HepG2 (cell line): ENCODE results near the gene GNMT. TPM values are rescaled to one million over a fixed set of nuclear protein-coding genes. Genes with fewer than 3 reads are reported as not detected.

Experiments
- CCAR2 ChIP-seq: fragments of 200-400 bp; formaldehyde crosslinking; optimal IDR thresholded peaks from 2 replicates; pipeline ENCODE3; 2018; ENCODE audit warnings: low read depth, mild to moderate bottlenecking, low read length, moderate library complexity
- ELF4 ChIP-seq: sonication (generic); formaldehyde crosslinking; IDR thresholded peaks from 2 replicates; pipeline ENCODE4 v1.5.0; 2020; ENCODE audit warnings: missing genetic modification reagents, mild to moderate bottlenecking, moderate library complexity, borderline replicate concordance
- HHEX ChIP-seq: IDR thresholded peaks from 2 replicates; pipeline ENCODE4 v1.6.1; 2016; ENCODE audit warnings: control low read depth
- HNRNPH1 ChIP-seq: fragments of 200-400 bp; formaldehyde crosslinking; optimal IDR thresholded peaks from 2 replicates; pipeline ENCODE3; 2017; ENCODE audit warnings: mild to moderate bottlenecking, low read depth, low read length
- HOXA7 ChIP-seq: sonication (generic); formaldehyde crosslinking; IDR thresholded peaks from 2 replicates; pipeline ENCODE4 v1.8.1; 2022; ENCODE audit warnings: mild to moderate bottlenecking, missing genetic modification reagents, moderate library complexity
- NR3C1 ChIP-seq: sonication (generic); formaldehyde crosslinking; IDR thresholded peaks from 2 replicates; pipeline ENCODE4 v1.4.0; 2020; ENCODE audit warnings: missing genetic modification reagents
- PAWR ChIP-seq: sonication (generic); formaldehyde crosslinking; IDR thresholded peaks from 2 replicates; pipeline ENCODE4 v1.4.0; 2020; ENCODE audit warnings: missing genetic modification reagents, mild to moderate bottlenecking, borderline replicate concordance
- SPEN ChIP-seq: sonication (generic); formaldehyde crosslinking; IDR thresholded peaks from 2 replicates; pipeline ENCODE4 v1.5.1; 2020; ENCODE audit warnings: low read depth, mild to moderate bottlenecking, missing genetic modification reagents
- ZNF446 ChIP-seq: sonication (generic); formaldehyde crosslinking; IDR thresholded peaks from 2 replicates; pipeline ENCODE4 v1.5.0; 2020; ENCODE audit warnings: mild to moderate bottlenecking, missing genetic modification reagents
- ZNF460 ChIP-seq: sonication (generic); formaldehyde crosslinking; IDR thresholded peaks from 2 replicates; pipeline ENCODE4 v1.5.1; 2020; ENCODE audit warnings: missing genetic modification reagents, mild to moderate bottlenecking, borderline replicate concordance
- ZNF589 ChIP-seq: sonication (generic); formaldehyde crosslinking; conservative IDR thresholded peaks from 2 replicates; pipeline ENCODE4 v1.8.0; 2022; ENCODE audit warnings: mild to moderate bottlenecking, moderate library complexity, missing genetic modification reagents
- ZNF672 ChIP-seq: sonication (generic); formaldehyde crosslinking; IDR thresholded peaks from 2 replicates; pipeline ENCODE4 v1.8.1; 2022; ENCODE audit warnings: missing genetic modification reagents
- polyA plus RNA-seq, 8 experiments: library from polyadenylated mRNA; depleted of rRNA in 3 of 8; stranded (reverse) in 7 of 8; unstranded in 1 of 8; fragments of >200 nt; fragmentation: Illumina TruSeq in 4 of 8; extraction: Trizol in 4 of 8; gene quantifications; 2 replicates each; pipeline versions ENCODE4 v1.2.1 to v1.2.3, GENCODE V29; 2011 to 2016; ENCODE audit warnings: low read depth in 4 of 8, missing spikeins in 1 of 8, mixed read lengths in 1 of 8; ENCODE audit not compliant: insufficient read depth in 1 of 8
- total RNA-seq, 5 experiments: library from RNA; depleted of rRNA; stranded (reverse); fragments of >200 nt; fragmentation: Illumina TruSeq; extraction: Trizol; gene quantifications; 2 replicates each; pipeline ENCODE4 v1.2.3, GENCODE V29; 2016; ENCODE audit warnings: low read depth in 1 of 5
- TF ChIP-seq, protein P1 (sequence below): sonication (generic); formaldehyde crosslinking; IDR thresholded peaks from 2 replicates; pipeline ENCODE4 v1.5.1; 2020; ENCODE audit warnings: mild to moderate bottlenecking, missing genetic modification reagents
- TF ChIP-seq, protein P2 (sequence below), 2 experiments: fragments of 450-650 bp in 1 of 2; sonication (generic) in 1 of 2; formaldehyde crosslinking in 1 of 2; IDR thresholded peaks; 2 replicates each; pipeline versions ENCODE4 v1.6.1 to v1.8.0; 2016 to 2022; ENCODE audit warnings: antibody characterized with exemption in 1 of 2, mild to moderate bottlenecking in 1 of 2, missing genetic modification reagents in 1 of 2
- TF ChIP-seq, protein P3 (sequence below): sonication (generic); formaldehyde crosslinking; conservative IDR thresholded peaks from 2 replicates; pipeline ENCODE4 v1.5.0; 2020; ENCODE audit warnings: missing genetic modification reagents

GNMT gene
- total and polyA plus RNA-seq, 2 of the 13 experiments (the other 11 are each of a cell fraction or from before 2014, with no cell fraction given): 2.8 to 7.0 TPM

DNA sequence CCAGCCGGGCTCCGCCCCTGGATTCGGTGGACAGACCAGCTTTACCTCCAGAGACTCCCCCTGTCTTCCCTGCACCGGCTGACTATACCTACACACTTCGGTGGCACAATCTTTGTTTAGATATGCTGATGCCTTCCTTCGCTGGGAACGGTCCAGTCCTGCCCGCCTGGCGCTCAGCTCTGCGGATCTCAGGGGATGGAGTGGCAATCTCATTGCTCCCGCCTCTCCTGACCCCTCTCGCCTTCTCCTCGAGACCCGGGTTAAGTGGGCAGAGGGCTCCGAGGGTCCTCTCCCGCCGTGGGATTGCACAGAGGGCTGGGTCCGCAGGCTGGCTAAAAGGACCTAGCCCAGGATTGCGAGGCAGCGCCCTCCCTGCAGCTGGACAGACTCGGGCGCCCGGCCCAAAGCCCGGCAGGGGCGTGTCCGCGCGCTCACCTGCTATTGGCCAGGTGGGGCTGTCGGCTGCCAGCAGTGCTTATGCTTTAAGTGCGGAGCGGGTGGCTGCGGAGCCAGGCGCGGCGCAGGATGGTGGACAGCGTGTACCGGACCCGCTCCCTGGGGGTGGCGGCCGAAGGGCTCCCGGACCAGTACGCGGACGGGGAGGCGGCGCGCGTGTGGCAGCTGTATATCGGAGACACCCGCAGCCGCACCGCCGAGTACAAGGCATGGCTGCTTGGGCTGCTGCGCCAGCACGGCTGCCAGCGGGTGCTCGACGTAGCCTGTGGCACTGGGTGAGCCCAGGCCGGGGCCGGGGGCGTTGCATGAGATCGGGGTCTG lies at the start of gene GNMT (continued):
- TF ChIP-seq, protein P1, sequence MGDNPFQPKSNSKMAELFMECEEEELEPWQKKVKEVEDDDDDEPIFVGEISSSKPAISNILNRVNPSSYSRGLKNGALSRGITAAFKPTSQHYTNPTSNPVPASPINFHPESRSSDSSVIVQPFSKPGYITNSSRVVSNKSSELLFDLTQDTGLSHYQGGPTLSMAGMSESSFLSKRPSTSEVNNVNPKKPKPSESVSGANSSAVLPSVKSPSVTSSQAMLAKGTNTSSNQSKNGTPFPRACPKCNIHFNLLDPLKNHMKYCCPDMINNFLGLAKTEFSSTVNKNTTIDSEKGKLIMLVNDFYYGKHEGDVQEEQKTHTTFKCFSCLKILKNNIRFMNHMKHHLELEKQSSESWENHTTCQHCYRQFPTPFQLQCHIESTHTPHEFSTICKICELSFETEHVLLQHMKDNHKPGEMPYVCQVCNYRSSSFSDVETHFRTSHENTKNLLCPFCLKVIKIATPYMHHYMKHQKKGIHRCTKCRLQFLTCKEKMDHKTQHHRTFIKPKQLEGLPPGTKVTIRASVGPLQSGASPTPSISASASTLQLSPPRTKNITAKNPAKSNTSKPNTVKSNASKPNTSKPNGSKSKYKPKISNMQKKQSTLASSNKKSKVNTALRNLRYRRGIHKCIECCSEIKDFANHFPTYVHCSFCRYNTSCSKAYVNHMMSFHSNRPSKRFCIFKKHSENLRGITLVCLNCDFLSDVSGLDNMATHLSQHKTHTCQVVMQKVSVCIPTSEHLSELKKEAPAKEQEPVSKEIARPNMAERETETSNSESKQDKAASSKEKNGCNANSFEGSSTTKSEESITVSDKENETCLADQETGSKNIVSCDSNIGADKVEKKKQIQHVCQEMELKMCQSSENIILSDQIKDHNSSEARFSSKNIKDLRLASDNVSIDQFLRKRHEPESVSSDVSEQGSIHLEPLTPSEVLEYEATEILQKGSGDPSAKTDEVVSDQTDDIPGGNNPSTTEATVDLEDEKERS (CRISPR knock-in tag): no peak
- TF ChIP-seq HOXA7 (CRISPR knock-in tag) (peak; percentile 68; the same call in 1 of the 2 replicates), SPEN (CRISPR knock-in tag) (no peak; the same call in 1 of the 2 replicates), CCAR2 (no peak), NR3C1 (CRISPR knock-in tag) (no peak), ZNF672 (CRISPR knock-in tag) (no peak), ELF4 (CRISPR knock-in tag) (no peak), ZNF589 (CRISPR knock-in tag) (no peak; the same call in 1 of the 2 replicates), ZNF460 (CRISPR knock-in tag) (no peak), HHEX (no peak), ZNF446 (CRISPR knock-in tag) (no peak), HNRNPH1 (no peak), PAWR (no peak)
- TF ChIP-seq, protein P2, sequence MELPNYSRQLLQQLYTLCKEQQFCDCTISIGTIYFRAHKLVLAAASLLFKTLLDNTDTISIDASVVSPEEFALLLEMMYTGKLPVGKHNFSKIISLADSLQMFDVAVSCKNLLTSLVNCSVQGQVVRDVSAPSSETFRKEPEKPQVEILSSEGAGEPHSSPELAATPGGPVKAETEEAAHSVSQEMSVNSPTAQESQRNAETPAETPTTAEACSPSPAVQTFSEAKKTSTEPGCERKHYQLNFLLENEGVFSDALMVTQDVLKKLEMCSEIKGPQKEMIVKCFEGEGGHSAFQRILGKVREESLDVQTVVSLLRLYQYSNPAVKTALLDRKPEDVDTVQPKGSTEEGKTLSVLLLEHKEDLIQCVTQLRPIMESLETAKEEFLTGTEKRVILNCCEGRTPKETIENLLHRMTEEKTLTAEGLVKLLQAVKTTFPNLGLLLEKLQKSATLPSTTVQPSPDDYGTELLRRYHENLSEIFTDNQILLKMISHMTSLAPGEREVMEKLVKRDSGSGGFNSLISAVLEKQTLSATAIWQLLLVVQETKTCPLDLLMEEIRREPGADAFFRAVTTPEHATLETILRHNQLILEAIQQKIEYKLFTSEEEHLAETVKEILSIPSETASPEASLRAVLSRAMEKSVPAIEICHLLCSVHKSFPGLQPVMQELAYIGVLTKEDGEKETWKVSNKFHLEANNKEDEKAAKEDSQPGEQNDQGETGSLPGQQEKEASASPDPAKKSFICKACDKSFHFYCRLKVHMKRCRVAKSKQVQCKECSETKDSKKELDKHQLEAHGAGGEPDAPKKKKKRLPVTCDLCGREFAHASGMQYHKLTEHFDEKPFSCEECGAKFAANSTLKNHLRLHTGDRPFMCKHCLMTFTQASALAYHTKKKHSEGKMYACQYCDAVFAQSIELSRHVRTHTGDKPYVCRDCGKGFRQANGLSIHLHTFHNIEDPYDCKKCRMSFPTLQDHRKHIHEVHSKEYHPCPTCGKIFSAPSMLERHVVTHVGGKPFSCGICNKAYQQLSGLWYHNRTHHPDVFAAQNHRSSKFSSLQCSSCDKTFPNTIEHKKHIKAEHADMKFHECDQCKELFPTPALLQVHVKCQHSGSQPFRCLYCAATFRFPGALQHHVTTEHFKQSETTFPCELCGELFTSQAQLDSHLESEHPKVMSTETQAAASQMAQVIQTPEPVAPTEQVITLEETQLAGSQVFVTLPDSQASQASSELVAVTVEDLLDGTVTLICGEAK (IDR thresholded peaks at IDR 0.05): no peak
- TF ChIP-seq, protein P2 (CRISPR knock-in tag; IDR thresholded peaks at IDR 0.05): no peak; the same call in 1 of the 2 replicates
- TF ChIP-seq, protein P3, sequence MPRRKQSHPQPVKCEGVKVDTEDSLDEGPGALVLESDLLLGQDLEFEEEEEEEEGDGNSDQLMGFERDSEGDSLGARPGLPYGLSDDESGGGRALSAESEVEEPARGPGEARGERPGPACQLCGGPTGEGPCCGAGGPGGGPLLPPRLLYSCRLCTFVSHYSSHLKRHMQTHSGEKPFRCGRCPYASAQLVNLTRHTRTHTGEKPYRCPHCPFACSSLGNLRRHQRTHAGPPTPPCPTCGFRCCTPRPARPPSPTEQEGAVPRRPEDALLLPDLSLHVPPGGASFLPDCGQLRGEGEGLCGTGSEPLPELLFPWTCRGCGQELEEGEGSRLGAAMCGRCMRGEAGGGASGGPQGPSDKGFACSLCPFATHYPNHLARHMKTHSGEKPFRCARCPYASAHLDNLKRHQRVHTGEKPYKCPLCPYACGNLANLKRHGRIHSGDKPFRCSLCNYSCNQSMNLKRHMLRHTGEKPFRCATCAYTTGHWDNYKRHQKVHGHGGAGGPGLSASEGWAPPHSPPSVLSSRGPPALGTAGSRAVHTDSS (CRISPR knock-in tag): peak; percentile 23; the same call in 1 of the 2 replicates
